IMR-90 (cell line): ENCODE data around the gene TMEM19. TPM values are rescaled to one million over a fixed set of nuclear protein-coding genes. Genes with fewer than 3 reads are reported as not detected.

Experiments used
- ATAC-seq: fragments of 200-7000 bp; cut with Tn5 transposase; 2 replicates; pipeline ENCODE4 v1.9.1; 2020; ENCODE audit warnings: low read depth, mild to moderate bottlenecking, moderate library complexity
- BruUV-seq: library from RNA; stranded (reverse); fragments of 400-500 nt; replicated peaks from 2 replicates; lab custom pipeline; 2021; lab: Mats Ljungman, UMichigan
- CTCF ChIA-PET: fragments of 300-600 bp; formaldehyde crosslinking; extraction: SDS; loops from one replicate; lab custom pipeline; 2021; ENCODE audit warnings: antibody characterized with exemption; lab: Yijun Ruan, JAX
- POLR2A ChIA-PET: fragments of 300-600 bp; sonication (Branson Sonifier 250); formaldehyde crosslinking; loops from one replicate; lab custom pipeline; 2022; ENCODE audit warnings: antibody characterized with exemption; ENCODE audit not compliant: unreplicated experiment; lab: Charles Lee
- DNase-seq: peaks from one replicate; pipeline ENCODE4 v3.0.0; 2013
- H2AFZ ChIP-seq: replicated peaks from 2 replicates; pipeline ENCODE3; 2013; ENCODE audit warnings: low read length, mild to moderate bottlenecking; ENCODE audit not compliant: poor library complexity
- H2AK5ac ChIP-seq: 2 replicates; pipeline ENCODE4 v1.6.1; 2013; ENCODE audit warnings: low read depth, low read length, inconsistent platforms
- H2AK9ac ChIP-seq: replicated peaks from 2 replicates; pipeline ENCODE3; 2013; ENCODE audit warnings: mild to moderate bottlenecking, low read depth, low read length, moderate library complexity; ENCODE audit not compliant: poor library complexity
- H2BK120ac ChIP-seq: 2 replicates; pipeline ENCODE4 v1.6.1; 2013; ENCODE audit warnings: low read depth, low read length, inconsistent platforms
- H2BK15ac ChIP-seq: 3 replicates; pipeline ENCODE4 v1.6.1; 2013; ENCODE audit warnings: low read depth, low read length, inconsistent platforms
- H2BK20ac ChIP-seq: 2 replicates; pipeline ENCODE4 v1.6.1; 2013; ENCODE audit warnings: low read depth, mild to moderate bottlenecking, inconsistent platforms, low read length, moderate library complexity
- H2BK5ac ChIP-seq: 2 replicates; pipeline ENCODE4 v1.6.1; 2013; ENCODE audit warnings: mild to moderate bottlenecking, low read depth, low read length, inconsistent platforms; ENCODE audit not compliant: poor library complexity, severe bottlenecking
- H3K14ac ChIP-seq: replicated peaks from 2 replicates; pipeline ENCODE4 v1.6.1; 2013; ENCODE audit warnings: low read depth, low read length, inconsistent platforms
- H3K18ac ChIP-seq: 2 replicates; pipeline ENCODE4 v1.6.1; 2013; ENCODE audit warnings: low read depth, low read length, control low read depth
- H3K23ac ChIP-seq: 2 replicates; pipeline ENCODE4 v1.6.1; 2013; ENCODE audit warnings: low read depth, low read length, inconsistent platforms
- H3K27ac ChIP-seq: 2 replicates; pipeline ENCODE4 v1.5.1; 2013; ENCODE audit warnings: mild to moderate bottlenecking, control low read depth, low read length; ENCODE audit not compliant: insufficient read depth
- H3K27me3 ChIP-seq: 2 replicates; pipeline ENCODE4 v1.6.1; 2013; ENCODE audit warnings: low read length; ENCODE audit not compliant: control insufficient read depth, insufficient read depth
- H3K36me3 ChIP-seq: 2 replicates; pipeline ENCODE4 v1.6.1; 2013; ENCODE audit warnings: low read length, mixed read lengths; ENCODE audit not compliant: control insufficient read depth, insufficient read depth
- H3K4ac ChIP-seq: 2 replicates; pipeline ENCODE4 v1.6.1; 2013; ENCODE audit warnings: low read depth, low read length, inconsistent platforms
- H3K4me1 ChIP-seq: 2 replicates; pipeline ENCODE4 v1.6.1; 2013; ENCODE audit warnings: low read length, mixed read lengths; ENCODE audit not compliant: control insufficient read depth, insufficient read depth
- H3K4me2 ChIP-seq: 2 replicates; pipeline ENCODE4 v1.6.1; 2013; ENCODE audit warnings: low read depth, mild to moderate bottlenecking, control low read depth, low read length, moderate library complexity
- H3K4me3 ChIP-seq: 2 replicates; pipeline ENCODE4 v1.5.1; 2013; ENCODE audit warnings: low read depth, mild to moderate bottlenecking, control low read depth, low read length, moderate library complexity; ENCODE audit not compliant: insufficient read depth
- H3K56ac ChIP-seq: 2 replicates; pipeline ENCODE4 v1.6.1; 2013; ENCODE audit warnings: low read length, inconsistent platforms; ENCODE audit not compliant: insufficient read depth; ENCODE audit errors: extremely low read depth
- H3K79me1 ChIP-seq, 2 experiments: 2 replicates each; pipeline ENCODE4 v1.6.1; 2013; ENCODE audit warnings: low read length in 2 of 2, inconsistent platforms in 1 of 2, low read depth in 1 of 2
- H3K9ac ChIP-seq: 2 replicates; pipeline ENCODE4 v1.6.1; 2013; ENCODE audit warnings: low read depth, low read length, control low read depth
- H3K9me1 ChIP-seq: 2 replicates; pipeline ENCODE4 v1.6.1; 2013; ENCODE audit warnings: low read length, inconsistent platforms; ENCODE audit not compliant: insufficient read depth
- H3K9me3 ChIP-seq: 2 replicates; pipeline ENCODE4 v1.6.1; 2013; ENCODE audit warnings: low read length; ENCODE audit not compliant: control insufficient read depth, insufficient read depth
- H4K20me1 ChIP-seq: 2 replicates; pipeline ENCODE4 v1.6.1; 2013; ENCODE audit warnings: low read length, inconsistent platforms; ENCODE audit not compliant: insufficient read depth
- H4K5ac ChIP-seq: 2 replicates; pipeline ENCODE4 v1.6.1; 2013; ENCODE audit warnings: mild to moderate bottlenecking, low read depth, low read length, control low read depth
- H4K8ac ChIP-seq, 2 experiments: 2 replicates each; pipeline ENCODE4 v1.6.1; 2013; ENCODE audit warnings: low read depth in 2 of 2, low read length in 2 of 2, control low read depth in 1 of 2, inconsistent platforms in 1 of 2
- H4K91ac ChIP-seq: 2 replicates; pipeline ENCODE4 v1.6.1; 2013; ENCODE audit warnings: low read depth, low read length, inconsistent platforms; ENCODE audit not compliant: insufficient read depth
- BHLHE40 ChIP-seq: fragments of 150-350 bp; IDR thresholded peaks from 2 replicates; pipeline ENCODE4 v1.6.1; 2016; ENCODE audit warnings: mild to moderate bottlenecking, low read depth, low read length
- CEBPB ChIP-seq: IDR thresholded peaks from 2 replicates; pipeline ENCODE4 v1.6.1; 2012; ENCODE audit warnings: low read depth, low read length, improper control_type of control experiment
- CHD1 ChIP-seq: IDR thresholded peaks from 2 replicates; pipeline ENCODE4 v1.6.1; 2012; ENCODE audit warnings: low read depth, low read length, improper control_type of control experiment
- CTCF ChIP-seq: conservative IDR thresholded peaks from 2 replicates; pipeline ENCODE4 v1.5.1; 2012; ENCODE audit warnings: mild to moderate bottlenecking, low read depth, low read length, improper control_type of control experiment
- ELK1 ChIP-seq: fragments of 150-350 bp; IDR thresholded peaks from 2 replicates; pipeline ENCODE4 v1.6.1; 2016; ENCODE audit warnings: low read depth, mild to moderate bottlenecking, low read length, moderate library complexity, borderline replicate concordance
- FOS ChIP-seq: fragments of 150-350 bp; IDR thresholded peaks from 2 replicates; pipeline ENCODE4 v1.6.1; 2016; ENCODE audit warnings: low read depth, low read length
- MAFK ChIP-seq: IDR thresholded peaks from 2 replicates; pipeline ENCODE4 v1.6.1; 2012; ENCODE audit warnings: low read depth, low read length, improper control_type of control experiment
- MAZ ChIP-seq: IDR thresholded peaks from 2 replicates; pipeline ENCODE4 v1.6.1; 2012; ENCODE audit warnings: low read depth, mild to moderate bottlenecking, low read length, improper control_type of control experiment, moderate library complexity, borderline replicate concordance
- MXI1 ChIP-seq: IDR thresholded peaks from 2 replicates; pipeline ENCODE4 v1.6.1; 2012; ENCODE audit warnings: low read depth, mild to moderate bottlenecking, low read length, moderate library complexity, borderline replicate concordance
- NFE2L2 ChIP-seq: fragments of 150-350 bp; IDR thresholded peaks from 2 replicates; pipeline ENCODE4 v1.6.1; 2016; ENCODE audit warnings: low read depth, mild to moderate bottlenecking, low read length
- POLR2A ChIP-seq: IDR thresholded peaks from 2 replicates; pipeline ENCODE4 v1.6.1; 2012; ENCODE audit warnings: mild to moderate bottlenecking, low read depth, low read length
- RAD21 ChIP-seq: IDR thresholded peaks from 2 replicates; pipeline ENCODE4 v1.6.1; 2012; ENCODE audit warnings: low read length, improper control_type of control experiment
- RCOR1 ChIP-seq: IDR thresholded peaks from 2 replicates; pipeline ENCODE4 v1.6.1; 2012; ENCODE audit warnings: mild to moderate bottlenecking, low read length, improper control_type of control experiment; ENCODE audit not compliant: insufficient replicate concordance
- RFX5 ChIP-seq: IDR thresholded peaks from 2 replicates; pipeline ENCODE4 v1.8.0; 2012; ENCODE audit warnings: low read depth, mild to moderate bottlenecking, low read length, moderate library complexity
- SMC3 ChIP-seq: fragments of 150-350 bp; IDR thresholded peaks from 2 replicates; pipeline ENCODE4 v1.6.1; 2016; ENCODE audit warnings: low read depth, mild to moderate bottlenecking, antibody characterized with exemption, low read length, moderate library complexity
- USF2 ChIP-seq: fragments of 150-350 bp; IDR thresholded peaks from 2 replicates; pipeline ENCODE4 v1.6.1; 2017; ENCODE audit warnings: mild to moderate bottlenecking, antibody characterized with exemption, low read length, low read depth
- dilution Hi-C: fragments of 300-500 bp; cut with HindIII; formaldehyde crosslinking; loops from one replicate; pipeline ENCODE4 v1.14.3; 2018; ENCODE audit warnings: low sequenced_read_pairs; ENCODE audit not compliant: unreplicated experiment
- in situ Hi-C: fragments of 300-500 bp; cut with MboI; formaldehyde crosslinking; loops from 3 replicates; pipeline ENCODE4 v1.14.3; 2019; ENCODE audit warnings: low sequenced_read_pairs, inconsistent platforms, mixed read lengths
- intact Hi-C: fragments of 100-400 bp; cut with micrococcal nuclease; formaldehyde crosslinking; loops from 2 replicates; pipeline ENCODE4 v1.10.0; 2022
- polyA plus RNA-seq, 3 experiments: library from polyadenylated mRNA; depleted of rRNA; stranded (reverse); fragments of >200 nt; gene quantifications; 2 replicates each; pipeline ENCODE4 v1.2.3, GENCODE V29; 2012; ENCODE audit warnings: low replicate concordance in 1 of 3
- total RNA-seq: library from RNA; depleted of rRNA; stranded (reverse); fragments of >200 nt; gene quantifications from 2 replicates; pipeline ENCODE4 v1.2.3, GENCODE V29; 2012

The TMEM19 gene
- total and polyA plus RNA-seq, 2 of the 4 experiments (the other 2 are of a cell fraction): 8.9 to 28.7 TPM

GRCh38 chr12:71671311-71671710 is 14.6 kb upstream of the TMEM19 start:
- no peak overlapping the region for H3K23ac ChIP-seq
- no peak overlapping the region for H2AK9ac ChIP-seq
- no peak overlapping the region for H2AK5ac ChIP-seq
- H3K4me2 ChIP-seq: no peak overlapping the region
- no peak overlapping the region for H4K91ac ChIP-seq
- no peak overlapping the region for H3K14ac ChIP-seq
- no peaks in the 10 kb centered on the region for H3K27me3 ChIP-seq
- no TSS peak for BruUV-seq
- ATAC-seq (no peak), DNase-seq (no peak)
- no peak overlapping the region for H2BK15ac ChIP-seq
- H3K56ac ChIP-seq: no peak overlapping the region
- no peaks in the 10 kb centered on the region for H3K4me1 ChIP-seq
- H2BK120ac ChIP-seq: no peak overlapping the region
- no peaks in the 10 kb centered on the region for H3K9me3 ChIP-seq
- in situ Hi-C loops (loop anchor here (25.0 kb wide), 1 partner anchor 591 kb away; the partner anchor contains the start of gene TRHDE), intact Hi-C loops (no loop called here), dilution Hi-C loops (no loop called here)
- H2BK5ac ChIP-seq: no peak overlapping the region
- no peak overlapping the region for H3K27ac ChIP-seq
- TF ChIP-seq SMC3: no peak
- no peak for TF ChIP-seq FOS
- no peak for TF ChIP-seq ELK1
- no peak for TF ChIP-seq MXI1
- no peak for TF ChIP-seq CTCF
- TF ChIP-seq MAFK: no peak
- no peak for TF ChIP-seq POLR2A
- TF ChIP-seq RCOR1: no peak
- TF ChIP-seq CEBPB: no peak
- no peak for TF ChIP-seq USF2
- no peak for TF ChIP-seq RAD21
- TF ChIP-seq MAZ: no peak
- no peak for TF ChIP-seq CHD1
- TF ChIP-seq RFX5: no peak
- TF ChIP-seq BHLHE40: no peak
- no peak for TF ChIP-seq NFE2L2
- ChIA-PET POLR2A (no interaction called here), CTCF (no interaction called here)
- H4K5ac ChIP-seq: no peak overlapping the region
- no peaks in the 10 kb centered on the region for H3K36me3 ChIP-seq
- no peak overlapping the region for H3K4ac ChIP-seq
- H4K8ac ChIP-seq: no peak overlapping the region
- no peak overlapping the region for H3K18ac ChIP-seq
- no peak overlapping the region for H2BK20ac ChIP-seq
- no peak overlapping the region for H3K9ac ChIP-seq
- H3K4me3 ChIP-seq: no peak overlapping the region
- H2AFZ ChIP-seq: no peak overlapping the region
- no peaks in the 10 kb centered on the region for H3K9me1 ChIP-seq
- peaks cover under 1 to 3% of the 10 kb centered on the region in 2 experiments; a peak in 2 of 4 replicates for H3K79me1 ChIP-seq
- no peaks in the 10 kb centered on the region for H4K20me1 ChIP-seq
